WTC11 (cell line): ENCODE measurements around the gene MYO5B.

ENCODE experiments used
- USF2 ChIP-seq: sonication (generic); formaldehyde crosslinking; IDR thresholded peaks from 2 replicates; pipeline ENCODE4 v1.8.1; 2023; ENCODE audit warnings: mild to moderate bottlenecking, missing genetic modification reagents, moderate library complexity
- TF ChIP-seq, protein P1 (sequence below): sonication (generic); formaldehyde crosslinking; IDR thresholded peaks from 2 replicates; pipeline ENCODE4 v1.8.0; 2022; ENCODE audit warnings: mild to moderate bottlenecking, missing genetic modification reagents
- TF ChIP-seq, protein P2 (sequence below): sonication (generic); formaldehyde crosslinking; IDR thresholded peaks from 2 replicates; pipeline ENCODE4 v1.8.0; 2022; ENCODE audit warnings: mild to moderate bottlenecking, missing genetic modification reagents

DNA sequence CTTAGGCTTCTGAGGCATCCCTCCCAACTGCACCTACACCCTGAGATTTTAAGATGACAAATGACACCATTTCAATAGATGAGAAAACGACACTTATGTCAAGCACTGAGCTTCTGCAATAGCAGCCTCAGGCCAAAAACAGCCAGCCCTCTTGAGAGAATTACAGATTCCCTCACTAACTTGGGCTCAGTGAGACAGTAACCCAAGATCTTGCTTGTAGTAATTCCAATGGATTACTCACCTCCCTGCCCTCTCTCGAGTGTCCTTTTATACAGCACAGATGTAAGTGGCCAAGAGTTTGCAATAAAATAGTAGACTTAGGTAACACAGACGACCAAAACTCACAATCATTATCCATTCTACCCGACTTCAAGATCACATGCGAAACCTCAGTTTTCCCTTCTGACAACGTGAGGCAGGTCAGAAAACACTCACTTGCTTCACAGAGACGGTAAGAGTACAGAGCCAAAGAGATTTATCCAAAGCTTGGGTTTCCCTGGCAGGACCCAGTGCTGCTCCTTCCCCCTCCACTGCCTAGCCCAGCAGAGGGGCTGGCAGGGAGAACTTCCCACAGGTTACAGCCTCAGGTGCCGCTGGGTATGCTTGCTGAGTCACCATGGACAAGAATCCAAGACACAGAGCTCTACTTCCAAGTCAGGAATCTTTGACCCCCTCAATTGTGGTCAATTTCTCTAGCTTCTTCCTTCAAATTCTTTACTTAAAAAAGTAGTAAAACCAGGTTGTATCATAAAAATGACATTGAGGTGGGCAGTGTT lies 181.4 kb downstream of the MYO5B start:
- TF ChIP-seq, protein P1, sequence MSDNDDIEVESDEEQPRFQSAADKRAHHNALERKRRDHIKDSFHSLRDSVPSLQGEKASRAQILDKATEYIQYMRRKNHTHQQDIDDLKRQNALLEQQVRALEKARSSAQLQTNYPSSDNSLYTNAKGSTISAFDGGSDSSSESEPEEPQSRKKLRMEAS (CRISPR knock-in tag), result no peak
- TF ChIP-seq USF2 (CRISPR knock-in tag), result no peak
- TF ChIP-seq, protein P2, sequence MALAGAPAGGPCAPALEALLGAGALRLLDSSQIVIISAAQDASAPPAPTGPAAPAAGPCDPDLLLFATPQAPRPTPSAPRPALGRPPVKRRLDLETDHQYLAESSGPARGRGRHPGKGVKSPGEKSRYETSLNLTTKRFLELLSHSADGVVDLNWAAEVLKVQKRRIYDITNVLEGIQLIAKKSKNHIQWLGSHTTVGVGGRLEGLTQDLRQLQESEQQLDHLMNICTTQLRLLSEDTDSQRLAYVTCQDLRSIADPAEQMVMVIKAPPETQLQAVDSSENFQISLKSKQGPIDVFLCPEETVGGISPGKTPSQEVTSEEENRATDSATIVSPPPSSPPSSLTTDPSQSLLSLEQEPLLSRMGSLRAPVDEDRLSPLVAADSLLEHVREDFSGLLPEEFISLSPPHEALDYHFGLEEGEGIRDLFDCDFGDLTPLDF (CRISPR knock-in tag), result no peak
